ENCODE results near the gene IQCF2. TPM values are rescaled to one million over a fixed set of nuclear protein-coding genes. Genes with fewer than 3 reads are reported as not detected.
"Not testable (repeated sequence)": the region's sequence is repeated elsewhere in the genome, so short reads cannot be mapped to it uniquely, and the experiment has no call there.

Gene IQCF2
- polyA plus RNA-seq, 1 donor, result not detected

GRCh38 chr3:51897391-51897790 is 36.0 kb downstream of the IQCF2 start:
- no peaks in the 10 kb centered on the region for H3K36me3 ChIP-seq (ENCODE audit: control insufficient read depth, insufficient read depth, low read length)
- no peak for DNase-seq
- H3K4me3 ChIP-seq (ENCODE audit: low read length), result no peak overlapping the region
- H3K9me3 ChIP-seq (ENCODE audit: control insufficient read depth, low read depth, low read length), result no peaks in the 10 kb centered on the region
- no peak overlapping the region for H3K27ac ChIP-seq (ENCODE audit: low read length)
- H3K4me1 ChIP-seq (ENCODE audit: control insufficient read depth, insufficient read depth, low read length), result no peaks in the 10 kb centered on the region
- H3K27me3 ChIP-seq (ENCODE audit: control insufficient read depth, insufficient read depth, low read length), result peaks cover 10% of the 10 kb centered on the region
- no CpG with 5 or more reads among the region's 15 CpGs for WGBS (ENCODE audit: insufficient coverage, low lambda C conversion rate)

- H3K36me3 ChIP-seq (ENCODE audit: control insufficient read depth, insufficient read depth, low read length); H3K4me3 ChIP-seq (ENCODE audit: low read length); H3K27ac ChIP-seq (ENCODE audit: low read length); H3K9me3 ChIP-seq (ENCODE audit: control insufficient read depth, low read depth, low read length); DNase-seq; H3K27me3 ChIP-seq (ENCODE audit: control insufficient read depth, insufficient read depth, low read length); H3K4me1 ChIP-seq (ENCODE audit: control insufficient read depth, insufficient read depth, low read length): not testable (repeated sequence)
- WGBS (ENCODE audit: insufficient coverage, low lambda C conversion rate), result no CpG with 5 or more reads among the region's 7 CpGs
These were observed 38.6 kb downstream of the IQCF2 start for GRCh38 chr3:51900043-51900442.

GRCh38 chr3:51902361-51902760 is 40.9 kb downstream of the IQCF2 start:
- WGBS (ENCODE audit: insufficient coverage, low lambda C conversion rate), result 100% methylated on average over 1 of the region's 7 CpGs
- not testable (repeated sequence) for H3K4me3 ChIP-seq (ENCODE audit: low read length); DNase-seq; H3K9me3 ChIP-seq (ENCODE audit: control insufficient read depth, low read depth, low read length); H3K4me1 ChIP-seq (ENCODE audit: control insufficient read depth, insufficient read depth, low read length); H3K27ac ChIP-seq (ENCODE audit: low read length); H3K36me3 ChIP-seq (ENCODE audit: control insufficient read depth, insufficient read depth, low read length); H3K27me3 ChIP-seq (ENCODE audit: control insufficient read depth, insufficient read depth, low read length)

GRCh38 chr3:51904034-51904823 is 42.8 kb downstream of the IQCF2 start:
- Histone ChIP-seq H3K4me1 (ENCODE audit: control insufficient read depth, insufficient read depth, low read length) (no peaks in the 10 kb centered on the region), H3K36me3 (ENCODE audit: control insufficient read depth, insufficient read depth, low read length) (no peaks in the 10 kb centered on the region), H3K4me3 (ENCODE audit: low read length) (no peak overlapping the region), H3K9me3 (ENCODE audit: control insufficient read depth, low read depth, low read length) (peaks cover 5% of the 10 kb centered on the region), H3K27me3 (ENCODE audit: control insufficient read depth, insufficient read depth, low read length) (peaks cover 4% of the 10 kb centered on the region), H3K27ac (ENCODE audit: low read length) (no peak overlapping the region)
- no CpG with 5 or more reads among the region's 2 CpGs for WGBS (ENCODE audit: insufficient coverage, low lambda C conversion rate)
- no peak for DNase-seq

- DNase-seq, result no peak
- H3K4me1 ChIP-seq (ENCODE audit: control insufficient read depth, insufficient read depth, low read length), result no peaks in the 10 kb centered on the region
- no peak overlapping the region for H3K4me3 ChIP-seq (ENCODE audit: low read length)
- H3K36me3 ChIP-seq (ENCODE audit: control insufficient read depth, insufficient read depth, low read length), result no peaks in the 10 kb centered on the region
- H3K27ac ChIP-seq (ENCODE audit: low read length), result no peak overlapping the region
- no peaks in the 10 kb centered on the region for H3K27me3 ChIP-seq (ENCODE audit: control insufficient read depth, insufficient read depth, low read length)
- H3K9me3 ChIP-seq (ENCODE audit: control insufficient read depth, low read depth, low read length), result peaks cover 9% of the 10 kb centered on the region
- whole genome bisulfite sequencing (ENCODE audit: insufficient coverage, low lambda C conversion rate), result 100% methylated on average over 1 of the region's 4 CpGs
These were observed 46.6 kb downstream of the IQCF2 start for GRCh38 chr3:51908026-51908425.

Other genes with a start within 250 kb of the IQCF2 start
- 42.0 TPM for gene TEX264, start 190.4 kb upstream of the IQCF2 start, polyA plus RNA-seq
- 0.18 TPM for gene GRM2, start 154.5 kb upstream of the IQCF2 start, polyA plus RNA-seq
- not detected for gene IQCF6, start 82.4 kb upstream of the IQCF2 start, polyA plus RNA-seq
- gene IQCF5, start 14.0 kb downstream of the IQCF2 start, polyA plus RNA-seq, result not detected
- not detected for gene IQCF1, start 41.7 kb downstream of the IQCF2 start, polyA plus RNA-seq
- 17.8 TPM for gene RRP9, start 80.3 kb downstream of the IQCF2 start, polyA plus RNA-seq
- gene PARP3, start 80.7 kb downstream of the IQCF2 start, polyA plus RNA-seq, result 17.1 TPM
- gene GPR62, start 93.8 kb downstream of the IQCF2 start, polyA plus RNA-seq, result 0.18 TPM
- gene PCBP4, start 105.8 kb downstream of the IQCF2 start, polyA plus RNA-seq, result 48.8 TPM
- 101 TPM for gene ABHD14B, start 112.4 kb downstream of the IQCF2 start, polyA plus RNA-seq
- gene ABHD14A, start 113.4 kb downstream of the IQCF2 start, polyA plus RNA-seq, result 14.1 TPM
- gene ACY1, start 121.9 kb downstream of the IQCF2 start, polyA plus RNA-seq, result 269 TPM
- gene RPL29, start 134.3 kb downstream of the IQCF2 start, polyA plus RNA-seq, result 2,526 TPM
- 9.6 TPM for gene DUSP7, start 195.0 kb downstream of the IQCF2 start, polyA plus RNA-seq